Subcutaneous abdominal adipose tissue (tissue), 5 donors: Measurements from ENCODE around the gene FCRLA.
"Not testable (repeated sequence)": the region's sequence is repeated elsewhere in the genome, so short reads cannot be mapped to it uniquely, and the experiment has no call there.

Experiments used
- H3K27ac ChIP-seq: one replicate; pipeline ENCODE4 v1.7.0; 2013; ENCODE audit warnings: low read depth, mild to moderate bottlenecking, inconsistent platforms, low read length, moderate library complexity
- H3K27me3 ChIP-seq, 5 donors: one replicate each; pipeline ENCODE4 v1.7.0; 2013; ENCODE audit warnings: low read length in 5 of 5, inconsistent platforms in 1 of 5; ENCODE audit not compliant: control insufficient read depth in 5 of 5, insufficient read depth in 4 of 5
- H3K36me3 ChIP-seq, 5 donors: one replicate each; pipeline ENCODE4 v1.7.0; 2013; ENCODE audit warnings: low read length in 5 of 5; ENCODE audit not compliant: control insufficient read depth in 5 of 5, insufficient read depth in 5 of 5
- H3K4me1 ChIP-seq, 5 donors: one replicate each; pipeline ENCODE4 v1.7.0; 2013; ENCODE audit warnings: low read length in 5 of 5, mild to moderate bottlenecking in 3 of 5, moderate library complexity in 1 of 5; ENCODE audit not compliant: control insufficient read depth in 5 of 5, insufficient read depth in 5 of 5
- H3K4me3 ChIP-seq, 5 donors: one replicate each; pipeline ENCODE4 v1.7.0; 2013; ENCODE audit warnings: low read length in 5 of 5, low read depth in 1 of 5
- H3K9ac ChIP-seq, 5 donors: one replicate each; pipeline ENCODE4 v1.7.0; 2013; ENCODE audit warnings: low read length in 5 of 5, mild to moderate bottlenecking in 4 of 5, moderate library complexity in 3 of 5
- H3K9me3 ChIP-seq, 5 donors: one replicate each; pipeline ENCODE4 v1.7.0; 2013; ENCODE audit warnings: low read length in 5 of 5; ENCODE audit not compliant: control insufficient read depth in 5 of 5
- donor health status: healthy.
- donor health status: healthy.
- donor health status: healthy.
- donor health status: healthy.
- donor health status: healthy.

The FCRLA gene

GRCh38 chr1:161722406-161722805 lies 15.4 kb downstream of the FCRLA start:
- H3K27me3 ChIP-seq: peaks cover 0 to 8% (median 3%) of the 10 kb centered on the region in 5 donors
- no peak overlapping the region for H3K4me3 ChIP-seq
- H3K4me1 ChIP-seq: peaks cover 2 to 35% (median 17%) of the 10 kb centered on the region in 5 donors
- H3K27ac ChIP-seq: no peak overlapping the region
- H3K36me3 ChIP-seq: no peaks in the 10 kb centered on the region
- no peaks in the 10 kb centered on the region for H3K9me3 ChIP-seq
- no peak overlapping the region for H3K9ac ChIP-seq

GRCh38 chr1:161723459-161724141 lies 16.6 kb downstream of the FCRLA start:
- peaks cover 0 to 8% (median 3%) of the 10 kb centered on the region in 5 donors for H3K27me3 ChIP-seq

GRCh38 chr1:161725258-161725907 lies 18.4 kb downstream of the FCRLA start:
- H3K4me1 ChIP-seq: peaks cover 2 to 28% (median 21%) of the 10 kb centered on the region in 5 donors
- peak overlapping the region; percentile 46 for H3K27ac ChIP-seq
- H3K27me3 ChIP-seq, H3K9me3 ChIP-seq, H3K36me3 ChIP-seq: not testable (repeated sequence)
- peak overlapping the region in 2 of 5 donors; percentile 57 to 68 for H3K9ac ChIP-seq
- peak overlapping the region; percentile 83 to 92 (median 85) for H3K4me3 ChIP-seq

More at GRCh38 chr1:161723459-161724141, 16.6 kb downstream of the FCRLA start:
- Histone ChIP-seq H3K27ac (no peak overlapping the region), H3K9me3 (no peaks in the 10 kb centered on the region), H3K36me3 (no peaks in the 10 kb centered on the region), H3K4me1 (peaks cover 2 to 37% (median 21%) of the 10 kb centered on the region in 5 donors), H3K9ac (no peak overlapping the region), H3K4me3 (no peak overlapping the region)

GRCh38 chr1:161725908-161726472 lies 19.0 kb downstream of the FCRLA start:
- peaks cover 2 to 28% (median 21%) of the 10 kb centered on the region in 5 donors for H3K4me1 ChIP-seq
- H3K4me3 ChIP-seq: peak overlapping the region; percentile 83 to 92 (median 85)
- no peaks in the 10 kb centered on the region for H3K9me3 ChIP-seq
- H3K9ac ChIP-seq: peak overlapping the region in 3 of 5 donors; percentile 22 to 68 (median 57)
- no peaks in the 10 kb centered on the region for H3K36me3 ChIP-seq
- peak overlapping the region; percentile 46 for H3K27ac ChIP-seq
- H3K27me3 ChIP-seq: peaks cover 0 to 8% (median 3%) of the 10 kb centered on the region in 5 donors

GRCh38 chr1:161726473-161727255 lies 19.6 kb downstream of the FCRLA start:
- H3K27ac ChIP-seq: peak overlapping the region; percentile 46
- H3K4me1 ChIP-seq: peaks cover 2 to 28% (median 21%) of the 10 kb centered on the region in 5 donors
- peak overlapping the region; percentile 83 to 92 (median 85) for H3K4me3 ChIP-seq
- H3K9me3 ChIP-seq: no peaks in the 10 kb centered on the region
- peaks cover 0 to 8% (median 3%) of the 10 kb centered on the region in 5 donors for H3K27me3 ChIP-seq
- peak overlapping the region in 3 of 5 donors; percentile 22 to 71 (median 71) for H3K9ac ChIP-seq
- no peaks in the 10 kb centered on the region for H3K36me3 ChIP-seq

GRCh38 chr1:161727256-161727924 lies 20.4 kb downstream of the FCRLA start:
- Histone ChIP-seq H3K9me3 (no peaks in the 10 kb centered on the region), H3K27me3 (peaks cover 0 to 3% (median 1%) of the 10 kb centered on the region in 5 donors), H3K4me3 (peak overlapping the region; percentile 19 to 85 (median 83)), H3K9ac (peak overlapping the region in 4 of 5 donors; percentile 37 to 71 (median 71)), H3K27ac (peak overlapping the region; percentile 67), H3K36me3 (no peaks in the 10 kb centered on the region), H3K4me1 (peaks cover 2 to 24% (median 21%) of the 10 kb centered on the region in 5 donors)

GRCh38 chr1:161728376-161729226 lies 21.6 kb downstream of the FCRLA start:
- Histone ChIP-seq H3K27ac (no peak overlapping the region), H3K4me1 (peaks cover 2 to 23% (median 21%) of the 10 kb centered on the region in 5 donors), H3K4me3 (no peak overlapping the region), H3K9me3 (no peaks in the 10 kb centered on the region), H3K9ac (no peak overlapping the region), H3K36me3 (no peaks in the 10 kb centered on the region), H3K27me3 (peaks cover 0 to 3% (median 0%) of the 10 kb centered on the region in 5 donors)

GRCh38 chr1:161730050-161730564 lies 23.1 kb downstream of the FCRLA start:
- no peak overlapping the region for H3K27ac ChIP-seq
- H3K9ac ChIP-seq: no peak overlapping the region
- H3K36me3 ChIP-seq: no peaks in the 10 kb centered on the region
- no peaks in the 10 kb centered on the region for H3K9me3 ChIP-seq
- H3K4me1 ChIP-seq: peaks cover 2 to 23% (median 21%) of the 10 kb centered on the region in 5 donors
- H3K4me3 ChIP-seq: no peak overlapping the region
- no peaks in the 10 kb centered on the region for H3K27me3 ChIP-seq
